NCI-H524 treated with DMSO at 0.1 percent for 48 hours (cell line): ENCODE results near the gene SLC6A11.

ENCODE experiments used
- DNase-seq: peaks from one replicate; lab custom pipeline; 2025; lab: John Stamatoyannopoulos, UW

SLC6A11 gene

GRCh38 chr3:10816019-10816862 is at the start of gene SLC6A11:
SLC6A11 (plus strand) TSS chr3:10816228; CDS start chr3:10816266, 38 bp downstream.
- DNase-seq = no peak

GRCh38 chr3:10768708-10769394 is 47.2 kb upstream of the SLC6A11 start:
- no peak for DNase-seq

GRCh38 chr3:10770547-10770946 is 45.5 kb upstream of the SLC6A11 start:
- DNase-seq = no peak

GRCh38 chr3:10770981-10771380 is 45.0 kb upstream of the SLC6A11 start:
- no peak for DNase-seq

- no peak for DNase-seq
These were observed 44.4 kb upstream of the SLC6A11 start for GRCh38 chr3:10771486-10772270.

- no peak for DNase-seq
These were observed 43.5 kb upstream of the SLC6A11 start for GRCh38 chr3:10772271-10773161.

GRCh38 chr3:10774129-10774670 is 41.8 kb upstream of the SLC6A11 start:
- no peak for DNase-seq

- no peak for DNase-seq
These were observed 41.2 kb upstream of the SLC6A11 start for GRCh38 chr3:10774825-10775224.

GRCh38 chr3:10775259-10775658 is 40.8 kb upstream of the SLC6A11 start:
- DNase-seq = no peak

- DNase-seq = no peak
These were observed 40.2 kb upstream of the SLC6A11 start for GRCh38 chr3:10775828-10776227.

- DNase-seq = no peak
These were observed 38.4 kb upstream of the SLC6A11 start for GRCh38 chr3:10777627-10778026.

GRCh38 chr3:10778492-10779292 is 37.3 kb upstream of the SLC6A11 start:
- DNase-seq = no peak

GRCh38 chr3:10779293-10779805 is 36.7 kb upstream of the SLC6A11 start:
- DNase-seq = no peak

- DNase-seq = no peak
These were observed 35.8 kb upstream of the SLC6A11 start for GRCh38 chr3:10780243-10780642.

- DNase-seq = no peak
These were observed 35.1 kb upstream of the SLC6A11 start for GRCh38 chr3:10780922-10781321.

- no peak for DNase-seq
These were observed 34.0 kb upstream of the SLC6A11 start for GRCh38 chr3:10781981-10782380.

GRCh38 chr3:10783360-10784351 is 32.4 kb upstream of the SLC6A11 start:
- DNase-seq = no peak

- no peak for DNase-seq
These were observed 29.4 kb upstream of the SLC6A11 start for GRCh38 chr3:10786640-10787039.

GRCh38 chr3:10788451-10788850 is 27.6 kb upstream of the SLC6A11 start:
- DNase-seq = no peak
